ENCODE data around the gene KCND2. TPM values are rescaled to one million over a fixed set of nuclear protein-coding genes. Genes with fewer than 3 reads are reported as not detected.

The KCND2 gene
- total RNA-seq, 1 experiment from 2014 or later: not detected

GRCh38 chr7:120731271-120731670 is 458.3 kb downstream of the KCND2 start:
- Histone ChIP-seq H3K27me3 (replicated peaks) (peaks cover 8% of the 10 kb centered on the region; the same call in 1 of the 2 replicates), H3K9me3 (replicated peaks) (no peaks in the 10 kb centered on the region), H3K27ac (no peak overlapping the region), H3K4me3 (no peak overlapping the region), H3K4me1 (replicated peaks) (no peaks in the 10 kb centered on the region), H3K36me3 (no peaks in the 10 kb centered on the region)
- no peak for DNase-seq (ENCODE audit: low read depth in 1 of 2, low spot score in 2 of 2)

DNA sequence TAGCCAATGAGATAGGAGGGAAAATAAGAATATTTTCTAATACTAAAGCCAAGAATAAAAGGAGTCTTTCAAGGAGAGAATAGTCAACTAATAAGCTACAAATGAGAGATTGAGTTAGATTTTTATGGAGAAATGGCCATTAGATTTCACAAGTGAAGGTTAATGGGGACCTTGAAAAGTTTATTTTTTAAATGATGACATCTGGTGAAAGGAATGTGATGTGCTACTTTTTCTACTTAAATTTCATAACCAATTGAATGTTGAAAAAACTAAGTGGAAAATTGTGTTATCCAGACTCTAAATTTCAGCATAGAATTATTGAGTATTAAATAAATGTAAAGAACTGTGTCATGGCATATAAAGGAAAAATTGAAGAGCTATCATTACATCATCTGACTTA is 459.3 kb downstream of the KCND2 start:
- Histone ChIP-seq H3K27ac (no peak overlapping the region), H3K4me3 (no peak overlapping the region), H3K4me1 (replicated peaks) (no peaks in the 10 kb centered on the region), H3K36me3 (no peaks in the 10 kb centered on the region), H3K9me3 (replicated peaks) (no peaks in the 10 kb centered on the region), H3K27me3 (replicated peaks) (peaks cover 6% of the 10 kb centered on the region; the same call in 1 of the 2 replicates)
- DNase-seq (ENCODE audit: low read depth in 1 of 2, low spot score in 2 of 2): no peak

- Histone ChIP-seq H3K27me3 (replicated peaks) (peaks cover 13% of the 10 kb centered on the region; the same call in 1 of the 2 replicates), H3K4me3 (no peak overlapping the region), H3K4me1 (replicated peaks) (no peaks in the 10 kb centered on the region), H3K36me3 (no peaks in the 10 kb centered on the region), H3K9me3 (replicated peaks) (no peaks in the 10 kb centered on the region), H3K27ac (no peak overlapping the region)
- DNase-seq (ENCODE audit: low read depth in 1 of 2, low spot score in 2 of 2): no peak
These were observed 460.2 kb downstream of the KCND2 start for GRCh38 chr7:120733143-120733542.

DNA sequence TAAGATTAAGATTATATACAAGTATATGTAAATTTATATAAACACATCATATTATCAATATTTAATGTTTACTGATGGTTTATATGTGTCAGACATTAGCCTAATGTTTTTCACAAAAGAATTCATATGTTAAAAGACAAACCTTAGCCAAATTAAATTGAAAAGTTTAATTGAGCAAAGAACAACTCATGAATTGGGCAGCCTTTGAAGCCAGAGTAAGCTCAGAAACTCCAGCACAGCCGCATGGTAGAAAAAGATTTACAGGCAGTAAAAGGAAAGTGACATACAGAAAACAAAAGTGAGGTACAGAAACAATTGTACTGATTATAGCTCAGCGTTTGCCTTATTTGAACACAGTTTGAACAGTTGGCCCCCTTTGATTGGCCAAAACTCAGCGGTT is 460.9 kb downstream of the KCND2 start:
- Histone ChIP-seq H3K4me3 (no peak overlapping the region), H3K9me3 (replicated peaks) (no peaks in the 10 kb centered on the region), H3K36me3 (no peaks in the 10 kb centered on the region), H3K27me3 (replicated peaks) (peaks cover 14% of the 10 kb centered on the region; the same call in 1 of the 2 replicates), H3K27ac (no peak overlapping the region), H3K4me1 (replicated peaks) (no peaks in the 10 kb centered on the region)
- DNase-seq (ENCODE audit: low read depth in 1 of 2, low spot score in 2 of 2): no peak

GRCh38 chr7:120735791-120736190 is 462.8 kb downstream of the KCND2 start:
- peaks cover 10% of the 10 kb centered on the region; the same call in 1 of the 2 replicates for H3K27me3 ChIP-seq (replicated peaks)
- no peak overlapping the region for H3K4me3 ChIP-seq
- H3K4me1 ChIP-seq (replicated peaks): no peaks in the 10 kb centered on the region
- H3K27ac ChIP-seq: no peak overlapping the region
- no peaks in the 10 kb centered on the region for H3K36me3 ChIP-seq
- no peaks in the 10 kb centered on the region for H3K9me3 ChIP-seq (replicated peaks)
- DNase-seq (ENCODE audit: low read depth in 1 of 2, low spot score in 2 of 2): no peak

- no peak for DNase-seq (ENCODE audit: low read depth in 1 of 2, low spot score in 2 of 2)
- H3K27ac ChIP-seq: no peak overlapping the region
- H3K4me1 ChIP-seq (replicated peaks): no peaks in the 10 kb centered on the region
These were observed 465.8 kb downstream of the KCND2 start for GRCh38 chr7:120738816-120739215.

DNA sequence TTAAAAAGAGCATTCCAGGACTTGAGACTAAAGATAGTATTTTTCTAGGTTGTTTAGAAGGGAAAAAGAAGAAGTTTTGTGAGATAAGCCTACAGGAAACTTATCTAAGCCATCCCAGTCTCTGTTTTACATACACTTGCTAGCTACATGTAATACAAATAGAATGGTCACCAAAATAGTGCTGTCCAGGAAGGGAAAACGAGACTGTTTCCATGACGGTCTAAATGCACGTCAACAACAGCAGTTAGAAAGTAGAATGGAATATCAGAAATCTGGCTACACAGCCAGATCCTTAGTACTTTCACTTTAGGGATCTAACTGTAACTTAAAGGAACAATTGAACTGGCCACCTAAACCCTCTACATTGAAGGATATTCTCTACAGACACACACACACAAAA is 467.4 kb downstream of the KCND2 start:
- H3K4me1 ChIP-seq (replicated peaks): no peaks in the 10 kb centered on the region
- no peaks in the 10 kb centered on the region for H3K36me3 ChIP-seq
- H3K4me3 ChIP-seq: no peak overlapping the region
- H3K27ac ChIP-seq: no peak overlapping the region
- DNase-seq (ENCODE audit: low read depth in 1 of 2, low spot score in 2 of 2): no peak
- peaks cover 10% of the 10 kb centered on the region; the same call in 1 of the 2 replicates for H3K27me3 ChIP-seq (replicated peaks)
- no peaks in the 10 kb centered on the region for H3K9me3 ChIP-seq (replicated peaks)

More at GRCh38 chr7:120738816-120739215, 465.8 kb downstream of the KCND2 start:
- no peaks in the 10 kb centered on the region for H3K9me3 ChIP-seq (replicated peaks)
- H3K4me3 ChIP-seq: no peak overlapping the region
- H3K27me3 ChIP-seq (replicated peaks): peaks cover 10% of the 10 kb centered on the region; the same call in 1 of the 2 replicates
- H3K36me3 ChIP-seq: no peaks in the 10 kb centered on the region

DNA sequence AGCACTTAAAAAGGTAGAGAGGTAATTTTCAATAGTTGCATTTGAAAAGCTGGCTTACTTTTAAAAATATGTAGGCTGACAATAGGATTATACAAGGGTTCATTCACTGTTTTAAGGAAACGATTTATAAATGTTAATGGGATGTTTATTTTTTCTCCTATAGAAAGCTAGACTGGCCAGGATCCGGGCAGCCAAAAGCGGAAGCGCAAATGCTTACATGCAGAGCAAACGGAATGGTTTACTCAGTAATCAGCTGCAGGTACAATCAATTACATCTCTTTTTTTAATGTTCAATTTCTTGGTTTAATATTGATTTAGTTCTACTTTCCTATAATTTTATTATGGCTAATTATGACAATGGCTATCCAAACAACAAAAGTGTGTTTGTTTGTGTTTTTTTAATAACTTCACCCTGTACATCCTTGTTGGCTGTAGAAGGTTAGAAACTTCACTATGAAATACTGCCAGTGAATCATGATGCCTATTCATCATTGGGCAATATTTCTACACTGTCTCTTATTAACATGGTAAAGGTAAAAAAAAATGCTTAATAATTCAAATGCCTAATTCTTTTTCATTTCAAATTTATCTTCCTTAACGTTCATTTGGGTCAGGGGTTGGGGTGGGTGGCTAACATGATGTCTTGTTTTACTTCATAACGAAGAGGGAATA is 468.5 kb downstream of the KCND2 start:
- no peaks in the 10 kb centered on the region for H3K36me3 ChIP-seq
- H3K4me1 ChIP-seq (replicated peaks): no peaks in the 10 kb centered on the region
- H3K27me3 ChIP-seq (replicated peaks): peaks cover 10% of the 10 kb centered on the region; the same call in 1 of the 2 replicates
- H3K9me3 ChIP-seq (replicated peaks): no peaks in the 10 kb centered on the region
- DNase-seq (ENCODE audit: low read depth in 1 of 2, low spot score in 2 of 2): no peak
- H3K4me3 ChIP-seq: no peak overlapping the region
- no peak overlapping the region for H3K27ac ChIP-seq

DNA sequence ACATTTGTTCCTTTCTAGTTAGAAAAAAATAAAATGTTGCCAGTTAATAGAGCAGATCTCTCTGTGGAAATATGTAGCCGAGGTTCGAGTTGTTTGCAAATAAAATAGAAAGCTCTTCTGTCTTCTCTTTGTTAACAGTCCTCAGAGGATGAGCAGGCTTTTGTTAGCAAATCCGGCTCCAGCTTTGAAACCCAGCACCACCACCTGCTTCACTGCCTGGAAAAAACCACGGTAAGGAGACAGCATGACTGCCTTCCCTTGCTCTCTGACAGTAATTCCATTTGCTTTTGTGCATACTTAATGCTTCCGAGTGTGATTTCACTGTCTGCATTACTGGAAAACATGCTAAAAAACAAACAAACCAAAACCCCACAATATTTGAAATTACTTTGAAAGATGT is 469.4 kb downstream of the KCND2 start:
- no peaks in the 10 kb centered on the region for H3K36me3 ChIP-seq
- no peak overlapping the region for H3K27ac ChIP-seq
- DNase-seq (ENCODE audit: low read depth in 1 of 2, low spot score in 2 of 2): no peak
- no peaks in the 10 kb centered on the region for H3K9me3 ChIP-seq (replicated peaks)
- no peak overlapping the region for H3K4me3 ChIP-seq
- peaks cover 11% of the 10 kb centered on the region; the same call in 1 of the 2 replicates for H3K27me3 ChIP-seq (replicated peaks)
- H3K4me1 ChIP-seq (replicated peaks): no peaks in the 10 kb centered on the region

DNA sequence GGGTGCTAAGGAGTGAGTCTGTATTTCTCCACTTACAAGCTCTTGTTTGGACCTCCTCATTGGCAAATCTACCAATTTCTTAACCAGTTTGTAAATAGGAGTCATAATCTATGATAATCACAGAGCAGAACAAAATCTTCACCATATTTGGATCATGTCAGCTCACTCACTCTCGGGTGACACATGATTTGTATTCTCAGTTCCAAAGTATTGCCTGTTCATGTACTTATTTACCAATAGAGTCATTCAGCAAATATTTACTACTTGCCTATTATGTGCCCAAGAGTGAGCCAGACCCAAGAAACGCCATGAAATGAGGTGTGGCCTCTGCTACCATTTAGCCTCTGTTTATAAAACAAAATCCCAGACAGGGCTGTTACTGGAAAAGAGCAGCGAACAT is 470.2 kb downstream of the KCND2 start:
- H3K27ac ChIP-seq: no peak overlapping the region
- H3K9me3 ChIP-seq (replicated peaks): no peaks in the 10 kb centered on the region
- no peak for DNase-seq (ENCODE audit: low read depth in 1 of 2, low spot score in 2 of 2)
- H3K4me3 ChIP-seq: no peak overlapping the region
- peaks cover 5% of the 10 kb centered on the region; the same call in 1 of the 2 replicates for H3K27me3 ChIP-seq (replicated peaks)
- no peaks in the 10 kb centered on the region for H3K4me1 ChIP-seq (replicated peaks)
- no peaks in the 10 kb centered on the region for H3K36me3 ChIP-seq

GRCh38 chr7:120760050-120760449 is 487.1 kb downstream of the KCND2 start:
- no peak overlapping the region for H3K27ac ChIP-seq
- H3K4me1 ChIP-seq (replicated peaks): no peaks in the 10 kb centered on the region
- H3K4me3 ChIP-seq: no peak overlapping the region
- H3K27me3 ChIP-seq (replicated peaks): no peaks in the 10 kb centered on the region; the same call in 1 of the 2 replicates
- no peaks in the 10 kb centered on the region for H3K36me3 ChIP-seq
- no peak for DNase-seq (ENCODE audit: low read depth in 1 of 2, low spot score in 2 of 2)
- no peaks in the 10 kb centered on the region for H3K9me3 ChIP-seq (replicated peaks)

DNA sequence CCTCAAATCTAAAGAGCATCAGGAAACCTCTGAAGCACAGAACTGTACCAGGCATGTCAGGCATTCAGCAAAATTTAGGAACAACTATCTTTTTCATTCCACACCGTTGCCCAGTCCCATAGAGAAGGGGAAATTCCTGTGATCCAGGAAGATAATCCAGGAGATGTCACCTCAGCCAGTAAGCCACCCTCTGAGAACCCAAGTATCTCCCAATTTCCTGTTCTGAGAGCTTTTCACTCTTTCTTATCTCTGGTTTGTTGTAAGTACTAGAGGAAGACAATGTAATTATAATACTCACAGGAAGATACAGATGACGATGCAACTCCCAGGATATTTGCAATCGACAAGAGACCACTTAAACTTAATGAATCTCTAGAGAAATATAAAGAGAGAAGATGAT is 487.9 kb downstream of the KCND2 start:
- Histone ChIP-seq H3K36me3 (no peaks in the 10 kb centered on the region), H3K9me3 (replicated peaks) (no peaks in the 10 kb centered on the region), H3K4me1 (replicated peaks) (no peaks in the 10 kb centered on the region), H3K27ac (no peak overlapping the region), H3K4me3 (no peak overlapping the region), H3K27me3 (replicated peaks) (no peaks in the 10 kb centered on the region; the same call in 1 of the 2 replicates)
- no peak for DNase-seq (ENCODE audit: low read depth in 1 of 2, low spot score in 2 of 2)

- H3K36me3 ChIP-seq: no peaks in the 10 kb centered on the region
These were observed 497.2 kb downstream of the KCND2 start for GRCh38 chr7:120770206-120770605.

DNA sequence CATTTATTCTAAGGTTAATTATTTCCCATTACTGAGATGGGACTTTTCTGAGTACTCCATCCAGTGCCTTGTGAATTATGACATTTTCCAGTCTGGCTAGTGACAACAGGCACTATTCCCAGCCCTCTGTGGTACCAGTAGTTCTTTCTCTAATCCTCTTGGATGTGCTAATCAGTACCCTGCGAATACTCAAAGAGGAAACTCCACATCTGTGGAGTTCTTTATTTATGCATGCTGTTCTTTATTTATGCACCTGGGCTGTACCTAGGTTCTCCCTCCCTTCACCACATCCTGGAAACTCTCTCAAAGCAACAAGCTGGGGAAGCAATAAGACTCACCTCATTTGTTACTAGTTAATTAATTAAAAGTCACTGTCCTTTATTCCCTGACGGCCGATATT is 501.5 kb downstream of the KCND2 start:
- no peaks in the 10 kb centered on the region for H3K9me3 ChIP-seq (replicated peaks)

More at GRCh38 chr7:120770206-120770605, 497.2 kb downstream of the KCND2 start:
- Histone ChIP-seq H3K9me3 (replicated peaks) (no peaks in the 10 kb centered on the region), H3K27ac (no peak overlapping the region), H3K4me3 (no peak overlapping the region), H3K4me1 (replicated peaks) (no peaks in the 10 kb centered on the region), H3K27me3 (replicated peaks) (peaks cover 13% of the 10 kb centered on the region)
- no peak for DNase-seq (ENCODE audit: low read depth in 1 of 2, low spot score in 2 of 2)

More for the DNA sequence above, 501.5 kb downstream of the KCND2 start:
- Histone ChIP-seq H3K4me1 (replicated peaks) (no peaks in the 10 kb centered on the region), H3K36me3 (no peaks in the 10 kb centered on the region), H3K27ac (no peak overlapping the region), H3K27me3 (replicated peaks) (peaks cover 13% of the 10 kb centered on the region; the same call in 1 of the 2 replicates), H3K4me3 (no peak overlapping the region)
- DNase-seq (ENCODE audit: low read depth in 1 of 2, low spot score in 2 of 2): no peak
